HCT116 (cell line): Measurements from ENCODE around the gene DOCK2. TPM values are rescaled to one million over a fixed set of nuclear protein-coding genes. Genes with fewer than 3 reads are reported as not detected.

ENCODE experiments used
- ATAC-seq: fragments of 200-7000 bp; cut with Tn5 transposase; 2 replicates; pipeline ENCODE4 v1.9.1; 2020; ENCODE audit warnings: mild to moderate bottlenecking, moderate library complexity
- BruUV-seq: library from RNA; stranded (reverse); fragments of 400-500 nt; replicated peaks from 2 replicates; lab custom pipeline; 2021; lab: Mats Ljungman, UMichigan
- CTCF ChIA-PET: fragments of 300-600 bp; sonication (Branson Sonifier 250); formaldehyde crosslinking; loops from one replicate; lab custom pipeline; 2021; ENCODE audit warnings: antibody characterized with exemption; lab: Charles Lee
- POLR2A ChIA-PET: fragments of 300-600, 350-600 bp; sonication (Branson Sonifier 250); formaldehyde crosslinking; loops from one replicate; lab custom pipeline; 2021; ENCODE audit warnings: antibody characterized with exemption; lab: Charles Lee
- RAD21 ChIA-PET, 2 experiments: fragments of 300-600 bp; sonication (Branson Sonifier 250); formaldehyde crosslinking; loops; one replicate each; lab custom pipeline; 2023; ENCODE audit warnings: low total read pairs in 2 of 2; ENCODE audit not compliant: uncharacterized antibody in 2 of 2, unreplicated experiment in 2 of 2, low non-redundant PET in 1 of 2; lab: Charles Lee
- DNase-seq: peaks from one replicate; pipeline ENCODE4 v3.0.0-alpha.2; 2010; ENCODE audit warnings: low read depth, low spot score
- H2AFZ ChIP-seq: fragments of 200-600 bp; shearing (Covaris generic), sonication (generic); 2 replicates; pipeline ENCODE4 v1.6.1; 2017; ENCODE audit warnings: low read depth, mixed run types, mixed read lengths, antibody characterized with exemption, low read length; ENCODE audit not compliant: poor library complexity, severe bottlenecking
- H3K27ac ChIP-seq: 2 replicates; pipeline ENCODE4 v1.5.1; 2012; ENCODE audit warnings: low read depth, low read length
- H3K27me3 ChIP-seq: fragments of 200-600 bp; sonication (generic); 2 replicates; pipeline ENCODE4 v1.6.1; 2016; ENCODE audit warnings: mixed run types, low read length, mixed read lengths; ENCODE audit not compliant: insufficient read depth
- H3K36me3 ChIP-seq, 2 experiments: fragments of 200-500 bp in 1 of 2; fragments of 200-600 bp in 1 of 2; sonication (Bioruptor generic) in 1 of 2; sonication (generic) in 1 of 2; 2 replicates each; pipeline versions ENCODE4 v1.5.1 to v1.6.1; 2014 to 2016; ENCODE audit warnings: low read length in 2 of 2, inconsistent platforms in 1 of 2, mixed read lengths in 1 of 2, mixed run types in 1 of 2; ENCODE audit not compliant: insufficient read depth in 2 of 2, control insufficient read depth in 1 of 2
- H3K4me1 ChIP-seq, 2 experiments: fragments of 200-600 bp in 1 of 2; sonication (generic) in 1 of 2; 2 replicates each; pipeline versions ENCODE4 v1.5.1 to v1.6.1; 2012 to 2017; ENCODE audit warnings: low read length in 2 of 2, inconsistent platforms in 1 of 2, mild to moderate bottlenecking in 1 of 2, mixed read lengths in 1 of 2, mixed run types in 1 of 2, moderate library complexity in 1 of 2; ENCODE audit not compliant: insufficient read depth in 2 of 2, control insufficient read depth in 1 of 2
- H3K4me2 ChIP-seq: fragments of 200-600 bp; sonication (generic); 2 replicates; pipeline ENCODE4 v1.6.1; 2017; ENCODE audit warnings: mixed run types, low read length, mixed read lengths
- H3K4me3 ChIP-seq, 2 experiments: fragments of 200-600 bp in 1 of 2; sonication (generic) in 1 of 2; replicated peaks in 1 of 2; 2 replicates each; pipeline ENCODE4 v1.5.1; 2011 to 2016; ENCODE audit warnings: low read length in 2 of 2, control low read depth in 1 of 2, low read depth in 1 of 2, mild to moderate bottlenecking in 1 of 2, mixed read lengths in 1 of 2, mixed run types in 1 of 2
- H3K79me2 ChIP-seq: fragments of 200-600 bp; sonication (generic); 2 replicates; pipeline ENCODE4 v1.6.1; 2017; ENCODE audit warnings: mild to moderate bottlenecking, mixed run types, low read length, moderate library complexity, mixed read lengths; ENCODE audit not compliant: insufficient read depth
- H3K9ac ChIP-seq: fragments of 200-600 bp; sonication (generic); 2 replicates; pipeline ENCODE4 v1.6.1; 2016; ENCODE audit warnings: low read length, mixed read lengths
- H3K9me2 ChIP-seq: fragments of 200-600 bp; sonication (generic), shearing (Covaris generic); 2 replicates; pipeline ENCODE4 v1.6.1; 2017; ENCODE audit warnings: mixed run types, mild to moderate bottlenecking, moderate library complexity; ENCODE audit not compliant: insufficient read depth
- H3K9me3 ChIP-seq, 2 experiments: fragments of 200-500 bp in 1 of 2; fragments of 200-600 bp in 1 of 2; sonication (Bioruptor generic) in 1 of 2; sonication (generic) in 1 of 2; 2 replicates each; pipeline ENCODE4 v1.6.1; 2014 to 2017; ENCODE audit warnings: low read length in 2 of 2, mixed read lengths in 2 of 2, inconsistent platforms in 1 of 2, low read depth in 1 of 2, mild to moderate bottlenecking in 1 of 2, mixed run types in 1 of 2, moderate library complexity in 1 of 2; ENCODE audit not compliant: control insufficient read depth in 1 of 2, insufficient read depth in 1 of 2
- H4K20me1 ChIP-seq: fragments of 200-600 bp; sonication (generic), shearing (Covaris generic); 2 replicates; pipeline ENCODE4 v1.6.1; 2017; ENCODE audit warnings: mixed run types, mild to moderate bottlenecking, moderate library complexity; ENCODE audit not compliant: insufficient read depth
- ATF3 ChIP-seq: IDR thresholded peaks from 2 replicates; pipeline ENCODE4 v1.6.1; 2012
- CBX3 ChIP-seq: IDR thresholded peaks from 2 replicates; pipeline ENCODE4 v1.6.1; 2012; ENCODE audit warnings: low read depth
- CTCF ChIP-seq, 3 experiments: fragments of 200-600 bp in 1 of 3; sonication (generic) in 1 of 3; IDR thresholded peaks in 2 of 3; conservative IDR thresholded peaks in 1 of 3; 2 replicates each; pipeline ENCODE4 v1.5.1; 2012 to 2017; ENCODE audit warnings: low read depth in 2 of 3, low read length in 2 of 3, antibody characterized with exemption in 1 of 3, borderline replicate concordance in 1 of 3, control low read depth in 1 of 3, mild to moderate bottlenecking in 1 of 3, mixed read lengths in 1 of 3, mixed run types in 1 of 3, moderate library complexity in 1 of 3; ENCODE audit not compliant: insufficient read depth in 1 of 3
- EGR1 ChIP-seq: IDR thresholded peaks from 2 replicates; pipeline ENCODE4 v1.6.1; 2012; ENCODE audit warnings: low read depth
- EZH2 ChIP-seq: fragments of 200-600 bp; sonication (generic); IDR thresholded peaks from 2 replicates; pipeline ENCODE4 v1.6.1; 2017; ENCODE audit warnings: antibody characterized with exemption, mixed run types
- FOSL1 ChIP-seq: IDR thresholded peaks from 2 replicates; pipeline ENCODE4 v1.6.1; 2012; ENCODE audit warnings: low read depth
- JUND ChIP-seq: IDR thresholded peaks from 2 replicates; pipeline ENCODE4 v1.6.1; 2012
- MAX ChIP-seq: IDR thresholded peaks from 2 replicates; pipeline ENCODE4 v1.6.1; 2012
- POLR2AphosphoS5 ChIP-seq: IDR thresholded peaks from 2 replicates; pipeline ENCODE4 v1.6.1; 2011; ENCODE audit warnings: mild to moderate bottlenecking, low read depth, low read length, moderate library complexity
- SP1 ChIP-seq: IDR thresholded peaks from 2 replicates; pipeline ENCODE4 v1.6.1; 2012; ENCODE audit warnings: low read depth
- SRF ChIP-seq: IDR thresholded peaks from 2 replicates; pipeline ENCODE4 v1.6.1; 2012; ENCODE audit warnings: low read depth
- TCF7L2 ChIP-seq: IDR thresholded peaks from 2 replicates; pipeline ENCODE4 v1.7.0; 2011; ENCODE audit warnings: borderline replicate concordance, inconsistent platforms; ENCODE audit not compliant: insufficient read depth, insufficient read length; ENCODE audit errors: extremely low read depth
- ZBTB33 ChIP-seq: IDR thresholded peaks from 2 replicates; pipeline ENCODE4 v1.6.1; 2011; ENCODE audit warnings: mild to moderate bottlenecking, low read length, moderate library complexity; ENCODE audit not compliant: insufficient replicate concordance; ENCODE audit errors: extremely low read depth
- ZFX ChIP-seq: fragments of 450-650 bp; IDR thresholded peaks from 2 replicates; pipeline ENCODE4 v1.6.1; 2017
- intact Hi-C: fragments of 100-400 bp; cut with micrococcal nuclease; formaldehyde crosslinking; loops from 2 replicates; pipeline ENCODE4 v1.10.0; 2022
- total RNA-seq: library from RNA; stranded (reverse); gene quantifications from one replicate; pipeline ENCODE4 v1.2.1, GENCODE V29; 2021; ENCODE audit not compliant: unreplicated experiment

The DOCK2 gene
- total RNA-seq, 1 experiment from 2014 or later: 0.89 TPM

- TF ChIP-seq JUND (no peak), POLR2AphosphoS5 (no peak), CTCF (IDR thresholded peaks at IDR 0.05 in 2 of 3, conservative IDR thresholded peaks at IDR 0.05 in 1 of 3; ENCODE audit: borderline replicate concordance in 1 of 3, insufficient read depth in 1 of 3, low read depth in 2 of 3, low read length in 2 of 3) (no peak), ATF3 (no peak)
- TF ChIP-seq, all 23 proteins: peak for 0
These were observed 323.6 kb downstream of the DOCK2 start (continued) for GRCh38 chr5:169960659-169961058.

GRCh38 chr5:169964246-169964645 lies 327.2 kb downstream of the DOCK2 start:
- H3K4me3 ChIP-seq: no peak overlapping the region
- peaks cover 41% of the 10 kb centered on the region for H3K27me3 ChIP-seq
- no peak overlapping the region for H3K9ac ChIP-seq
- no peaks in the 10 kb centered on the region for H4K20me1 ChIP-seq
- H2AFZ ChIP-seq: no peak overlapping the region
- peaks cover 2% of the 10 kb centered on the region; the same call in 1 of the 2 replicates for H3K9me2 ChIP-seq
- H3K9me3 ChIP-seq: no peaks in the 10 kb centered on the region
- H3K27ac ChIP-seq: no peak overlapping the region
- DNase-seq (no peak), ATAC-seq (no peak)
- H3K4me1 ChIP-seq: no peaks in the 10 kb centered on the region
- no peaks in the 10 kb centered on the region for H3K79me2 ChIP-seq
- intact Hi-C loops: no loop called here
- TF ChIP-seq EGR1 (no peak), ZBTB33 (no peak), CTCF (IDR thresholded peaks at IDR 0.05 in 2 of 3, conservative IDR thresholded peaks at IDR 0.05 in 1 of 3; ENCODE audit: borderline replicate concordance in 1 of 3, insufficient read depth in 1 of 3, low read depth in 2 of 3, low read length in 2 of 3) (no peak), JUND (no peak), SRF (no peak), CBX3 (no peak), TCF7L2 (no peak), ZFX (no peak), FOSL1 (no peak), EZH2 (no peak), MAX (no peak), SP1 (no peak)
- CTCF ChIA-PET: no interaction called here
- RAD21 ChIA-PET: no interaction called here
- H3K36me3 ChIP-seq: no peaks in the 10 kb centered on the region
- no TSS peak for BruUV-seq
- POLR2A ChIA-PET: no interaction called here
- H3K4me2 ChIP-seq: no peak overlapping the region
